ENCODE results near the gene ADAM33. TPM values are rescaled to one million over a fixed set of nuclear protein-coding genes. Genes with fewer than 3 reads are reported as not detected.

The ADAM33 gene
- total RNA-seq, 1 donor from 2014 or later, result 11.0 TPM

DNA sequence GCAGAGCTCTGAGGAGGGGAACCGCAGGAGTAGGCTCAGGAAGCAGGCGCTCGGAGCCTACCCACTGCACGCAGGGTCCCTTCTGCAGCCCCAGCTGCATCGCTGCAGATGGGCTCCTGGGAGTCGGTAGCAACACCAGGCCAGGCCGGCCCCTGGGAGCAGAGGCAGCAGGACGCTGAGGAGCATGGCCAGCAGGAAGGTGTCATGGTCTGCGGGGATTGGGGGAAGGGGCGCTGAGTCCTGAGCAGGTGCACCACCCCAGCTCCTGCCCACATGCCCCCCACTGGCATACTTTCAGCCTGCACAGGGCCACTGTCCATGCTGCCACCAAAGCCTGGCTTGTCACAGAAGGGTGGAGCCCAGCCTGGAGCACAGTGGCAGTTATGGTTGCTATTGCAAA lies 10.9 kb downstream of the ADAM33 start:
- H3K27ac ChIP-seq, result no peak overlapping the region
- ATAC-seq (no peak), DNase-seq (no peak)
- peaks cover 38% of the 10 kb centered on the region for H3K27me3 ChIP-seq
- H3K4me3 ChIP-seq, result no peak overlapping the region
- no peaks in the 10 kb centered on the region for H3K9me3 ChIP-seq
- intact Hi-C loops (cut with DNase I), result no loop called here
- H3K36me3 ChIP-seq, result no peaks in the 10 kb centered on the region
- TF ChIP-seq, protein P1, sequence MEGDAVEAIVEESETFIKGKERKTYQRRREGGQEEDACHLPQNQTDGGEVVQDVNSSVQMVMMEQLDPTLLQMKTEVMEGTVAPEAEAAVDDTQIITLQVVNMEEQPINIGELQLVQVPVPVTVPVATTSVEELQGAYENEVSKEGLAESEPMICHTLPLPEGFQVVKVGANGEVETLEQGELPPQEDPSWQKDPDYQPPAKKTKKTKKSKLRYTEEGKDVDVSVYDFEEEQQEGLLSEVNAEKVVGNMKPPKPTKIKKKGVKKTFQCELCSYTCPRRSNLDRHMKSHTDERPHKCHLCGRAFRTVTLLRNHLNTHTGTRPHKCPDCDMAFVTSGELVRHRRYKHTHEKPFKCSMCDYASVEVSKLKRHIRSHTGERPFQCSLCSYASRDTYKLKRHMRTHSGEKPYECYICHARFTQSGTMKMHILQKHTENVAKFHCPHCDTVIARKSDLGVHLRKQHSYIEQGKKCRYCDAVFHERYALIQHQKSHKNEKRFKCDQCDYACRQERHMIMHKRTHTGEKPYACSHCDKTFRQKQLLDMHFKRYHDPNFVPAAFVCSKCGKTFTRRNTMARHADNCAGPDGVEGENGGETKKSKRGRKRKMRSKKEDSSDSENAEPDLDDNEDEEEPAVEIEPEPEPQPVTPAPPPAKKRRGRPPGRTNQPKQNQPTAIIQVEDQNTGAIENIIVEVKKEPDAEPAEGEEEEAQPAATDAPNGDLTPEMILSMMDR (IDR thresholded peaks at IDR 0.05), result no peak
- H3K4me1 ChIP-seq, result no peaks in the 10 kb centered on the region

DNA sequence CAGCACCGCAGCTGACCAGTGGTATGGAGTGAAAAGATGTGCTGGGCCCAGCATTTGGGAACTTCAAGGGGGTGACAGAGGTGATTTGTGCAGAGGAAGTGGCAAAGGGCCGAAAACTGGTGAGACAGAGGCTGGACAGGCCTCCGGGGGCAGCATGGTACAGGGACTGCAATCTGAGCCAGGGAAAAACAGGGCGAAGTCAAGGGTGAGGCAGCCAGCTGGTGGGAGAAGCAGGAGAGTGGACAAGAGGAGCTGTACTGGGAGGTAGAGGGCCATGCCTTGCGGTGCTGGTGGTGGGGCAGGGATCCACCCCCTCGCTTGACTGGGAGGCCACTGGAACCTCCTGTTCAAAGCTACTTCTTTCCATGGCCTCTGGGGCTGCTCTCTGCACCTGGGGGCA lies 11.3 kb downstream of the ADAM33 start:
- no peak for ATAC-seq
- Histone ChIP-seq H3K9me3 (no peaks in the 10 kb centered on the region), H3K4me3 (no peak overlapping the region), H3K36me3 (no peaks in the 10 kb centered on the region), H3K27ac (no peak overlapping the region), H3K4me1 (no peaks in the 10 kb centered on the region), H3K27me3 (peaks cover 38% of the 10 kb centered on the region)
- intact Hi-C loops (cut with DNase I), result no loop called here
- no peak for DNase-seq
- TF ChIP-seq, protein P1 (IDR thresholded peaks at IDR 0.05), result no peak

DNA sequence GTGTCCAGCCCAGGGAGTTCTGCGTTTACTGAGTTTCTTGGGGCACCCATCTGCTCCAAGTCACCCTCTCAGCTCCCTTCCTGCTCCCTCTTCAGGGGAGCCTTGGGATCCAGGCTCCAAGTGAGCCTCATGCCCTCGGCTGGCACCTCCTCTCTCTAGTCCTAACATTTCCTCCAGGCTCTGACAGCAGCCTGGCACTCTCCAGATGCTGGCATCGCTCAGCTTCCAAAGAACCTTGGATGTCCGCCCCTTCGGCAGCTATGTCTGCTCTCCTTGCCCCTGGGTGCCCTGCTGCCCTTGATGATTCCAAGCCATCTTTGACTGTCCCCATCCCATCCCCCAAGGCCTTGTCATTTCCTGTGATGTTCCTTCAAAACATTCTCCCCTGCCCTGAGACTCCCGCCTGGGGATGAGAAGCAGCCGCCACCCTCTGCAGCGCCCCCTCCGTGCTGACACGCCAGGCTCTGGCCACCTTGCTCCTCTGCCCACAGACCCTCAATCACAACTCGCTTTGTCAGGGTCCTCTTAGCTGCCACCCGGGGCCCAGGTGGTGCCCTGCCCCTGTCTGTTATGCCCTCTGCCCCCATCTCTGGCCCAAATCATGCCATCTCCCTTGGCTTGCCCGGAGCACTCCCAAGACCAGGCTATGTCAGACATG lies 12.0 kb downstream of the ADAM33 start:
- peaks cover 38% of the 10 kb centered on the region for H3K27me3 ChIP-seq
- ATAC-seq (no peak), DNase-seq (no peak)
- TF ChIP-seq, protein P1 (IDR thresholded peaks at IDR 0.05), result no peak
- no peaks in the 10 kb centered on the region for H3K9me3 ChIP-seq
- H3K36me3 ChIP-seq, result no peaks in the 10 kb centered on the region
- no peak overlapping the region for H3K27ac ChIP-seq
- no peak overlapping the region for H3K4me3 ChIP-seq
- intact Hi-C loops (cut with DNase I), result no loop called here
- no peaks in the 10 kb centered on the region for H3K4me1 ChIP-seq

DNA sequence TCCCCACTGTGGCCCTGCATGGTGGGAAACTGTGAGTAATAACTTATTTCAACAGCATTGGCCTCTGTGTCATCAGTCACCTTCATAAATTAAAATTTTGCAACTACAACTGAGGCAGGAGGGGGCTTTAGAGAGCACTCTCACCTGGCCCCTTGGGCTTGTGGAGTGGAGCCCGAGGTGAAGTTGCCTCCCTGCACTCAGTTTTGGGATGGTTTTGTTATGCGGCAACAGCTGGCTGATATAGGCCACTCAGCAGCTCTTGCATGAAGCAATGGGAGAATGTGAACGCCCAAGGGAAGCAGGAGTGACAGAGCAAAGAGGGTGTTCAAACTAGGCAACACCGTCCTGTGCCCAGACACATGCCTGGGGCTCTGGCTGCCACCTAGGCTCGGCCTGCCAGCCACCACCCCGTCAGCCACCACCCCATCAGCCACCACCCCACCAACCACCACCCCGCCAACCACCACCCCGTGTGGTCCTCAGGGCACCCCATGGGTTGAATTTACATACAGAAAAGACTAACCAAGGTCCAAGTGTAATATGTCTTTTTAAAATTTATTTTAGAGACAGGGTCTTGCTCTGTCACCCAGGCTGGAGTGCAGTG lies 14.3 kb downstream of the ADAM33 start:
- no peaks in the 10 kb centered on the region for H3K36me3 ChIP-seq
- H3K27me3 ChIP-seq, result peaks cover 21% of the 10 kb centered on the region
- H3K4me3 ChIP-seq, result no peak overlapping the region
- DNase-seq (no peak), ATAC-seq (no peak)
- TF ChIP-seq, protein P1 (IDR thresholded peaks at IDR 0.05), result no peak
- H3K9me3 ChIP-seq, result no peaks in the 10 kb centered on the region
- intact Hi-C loops (cut with DNase I), result no loop called here
- H3K4me1 ChIP-seq, result no peaks in the 10 kb centered on the region
- H3K27ac ChIP-seq, result no peak overlapping the region

DNA sequence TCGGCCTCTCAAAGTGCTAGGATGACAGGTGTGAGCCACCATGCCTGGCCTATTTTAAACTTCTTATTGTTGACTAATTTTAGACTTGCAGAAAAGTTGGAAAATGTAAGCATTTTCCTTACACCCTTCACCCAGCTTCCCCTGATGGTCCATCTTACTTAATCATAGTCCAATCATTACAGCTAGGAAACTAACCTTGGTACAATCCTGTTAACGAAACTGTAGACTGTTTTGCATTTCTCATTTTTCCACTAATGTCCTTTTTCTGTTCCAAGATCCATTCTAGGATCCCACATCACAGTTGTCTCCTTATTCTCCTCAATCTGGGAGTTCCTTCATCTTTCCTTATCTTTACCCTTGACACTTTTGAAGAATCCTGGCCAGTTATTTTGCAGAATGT lies 18.0 kb downstream of the ADAM33 start:
- ATAC-seq (no peak), DNase-seq (no peak)
- TF ChIP-seq, protein P1 (IDR thresholded peaks at IDR 0.05), result no peak
- Histone ChIP-seq H3K4me1 (no peaks in the 10 kb centered on the region), H3K36me3 (no peaks in the 10 kb centered on the region), H3K4me3 (no peak overlapping the region), H3K9me3 (no peaks in the 10 kb centered on the region), H3K27me3 (peaks cover 41% of the 10 kb centered on the region), H3K27ac (no peak overlapping the region)
- intact Hi-C loops (cut with DNase I), result no loop called here

Data from upper lobe of right lung (tissue), 1 donor.